Loucy (cell line): ENCODE results near the gene SH3PXD2B.

ENCODE experiments used
- H2AFZ ChIP-seq: fragments of 200-600 bp; sonication (generic); 2 replicates; pipeline ENCODE4 v1.6.0; 2016; ENCODE audit warnings: antibody characterized with exemption, mild to moderate bottlenecking, low read length, moderate library complexity
- H3F3A ChIP-seq: fragments of 200-600 bp; 2 replicates; pipeline ENCODE4 v1.6.0; 2016; ENCODE audit warnings: antibody characterized with exemption, low read depth, mild to moderate bottlenecking
- H3K27me3 ChIP-seq: fragments of 200-600 bp; sonication (generic); 2 replicates; pipeline ENCODE4 v1.6.1; 2014; ENCODE audit warnings: low read length, mild to moderate bottlenecking; ENCODE audit not compliant: insufficient read depth, poor library complexity, severe bottlenecking
- H3K36me3 ChIP-seq: fragments of 200-600 bp; sonication (generic); 2 replicates; pipeline ENCODE4 v1.6.1; 2016; ENCODE audit warnings: low read length; ENCODE audit not compliant: insufficient read depth
- H3K4me1 ChIP-seq: fragments of 200-600 bp; sonication (generic); 2 replicates; pipeline ENCODE4 v1.5.1; 2014; ENCODE audit warnings: low read length, mild to moderate bottlenecking; ENCODE audit not compliant: insufficient read depth, poor library complexity, severe bottlenecking
- H3K4me2 ChIP-seq: fragments of 200-600 bp; sonication (generic); 2 replicates; pipeline ENCODE4 v1.6.0; 2014; ENCODE audit warnings: antibody characterized with exemption, low read length, low read depth, mild to moderate bottlenecking; ENCODE audit not compliant: poor library complexity, severe bottlenecking
- H3K4me3 ChIP-seq: fragments of 200-600 bp; sonication (generic); 2 replicates; pipeline ENCODE4 v1.5.1; 2014; ENCODE audit warnings: low read length, mild to moderate bottlenecking, mixed read lengths; ENCODE audit not compliant: poor library complexity, severe bottlenecking
- H3K79me2 ChIP-seq: fragments of 200-600 bp; sonication (generic); 2 replicates; pipeline ENCODE4 v1.6.1; 2014; ENCODE audit warnings: low read length; ENCODE audit not compliant: insufficient read depth
- H3K9ac ChIP-seq: fragments of 200-600 bp; sonication (generic); 2 replicates; pipeline ENCODE4 v1.6.0; 2014; ENCODE audit warnings: mild to moderate bottlenecking, low read depth, low read length, moderate library complexity; ENCODE audit not compliant: poor library complexity, severe bottlenecking
- H3K9me2 ChIP-seq: fragments of 200-600 bp; sonication (generic); replicated peaks from 2 replicates; pipeline ENCODE4 v1.6.1; 2016; ENCODE audit warnings: low read depth, low read length, mixed read lengths
- H3K9me3 ChIP-seq: fragments of 200-600 bp; sonication (generic); 2 replicates; pipeline ENCODE4 v1.6.1; 2014; ENCODE audit warnings: mild to moderate bottlenecking, antibody characterized with exemption, low read length, low read depth; ENCODE audit not compliant: insufficient read depth
- H4K20me1 ChIP-seq: fragments of 200-600 bp; sonication (generic); 2 replicates; pipeline ENCODE4 v1.6.0; 2014; ENCODE audit warnings: antibody characterized with exemption, low read length, mild to moderate bottlenecking; ENCODE audit not compliant: insufficient read depth, poor library complexity, severe bottlenecking
- EZH2phosphoT487 ChIP-seq: fragments of 200-600 bp; IDR thresholded peaks from 2 replicates; pipeline ENCODE4 v1.6.1; 2018; ENCODE audit warnings: antibody characterized with exemption, mild to moderate bottlenecking, moderate library complexity, borderline replicate concordance
- TF ChIP-seq, protein P1 (sequence below): fragments of 200-600 bp; sonication (generic); conservative IDR thresholded peaks from 2 replicates; pipeline ENCODE4 v1.5.1; 2014; ENCODE audit warnings: mild to moderate bottlenecking, antibody characterized with exemption, low read length

SH3PXD2B gene

DNA sequence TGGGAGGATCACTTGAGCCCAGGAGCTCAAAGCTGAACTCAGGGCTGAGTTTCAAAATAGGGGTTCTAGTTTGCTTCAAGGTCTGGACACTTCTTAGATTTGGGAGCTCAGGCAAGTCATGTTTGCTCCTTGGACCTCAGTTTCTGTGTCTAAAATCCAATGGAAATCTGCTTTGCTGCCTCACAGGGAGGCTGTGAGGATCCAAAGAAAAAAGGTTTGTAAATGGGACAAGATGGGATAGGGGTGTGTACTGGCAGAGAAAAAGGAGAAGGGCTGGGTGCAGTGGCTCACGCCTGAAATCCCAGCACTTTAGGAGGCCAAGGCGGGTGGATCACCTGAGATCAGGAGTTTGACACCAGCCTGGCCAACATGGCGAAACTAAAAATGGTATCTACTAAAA, 39.6 kb upstream of the SH3PXD2B start:
- no peaks in the 10 kb centered on the region for H3K4me1 ChIP-seq

DNA sequence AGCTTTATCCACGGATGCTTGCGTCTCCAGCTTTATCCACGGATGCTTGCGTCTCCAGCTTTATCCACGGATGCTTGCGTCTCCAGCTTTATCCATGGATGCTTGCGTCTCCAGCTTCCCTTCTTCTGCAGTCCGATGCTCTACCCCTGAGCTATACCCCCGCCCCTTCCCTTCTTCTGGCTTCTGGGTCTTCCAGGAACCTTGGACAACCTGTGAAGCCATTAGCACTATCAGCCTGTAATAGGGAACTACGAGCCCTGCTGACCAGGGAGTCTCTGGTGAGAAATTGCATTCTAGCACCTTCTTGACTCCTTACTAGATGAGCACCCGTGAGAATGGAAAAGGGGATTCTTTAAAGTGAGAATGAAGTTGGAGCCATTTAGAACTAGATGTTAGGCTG, 39.1 kb upstream of the SH3PXD2B start:
- H3K9ac ChIP-seq = no peak overlapping the region
- no peaks in the 10 kb centered on the region for H3K4me1 ChIP-seq
- H3K4me3 ChIP-seq = no peak overlapping the region
- H3F3A ChIP-seq = no peaks in the 10 kb centered on the region
- H3K9me2 ChIP-seq = no peaks in the 10 kb centered on the region
- H4K20me1 ChIP-seq = no peaks in the 10 kb centered on the region
- no peaks in the 10 kb centered on the region for H3K36me3 ChIP-seq
- H3K9me3 ChIP-seq = no peaks in the 10 kb centered on the region
- H3K4me2 ChIP-seq = no peak overlapping the region
- TF ChIP-seq EZH2phosphoT487 = no peak
- TF ChIP-seq, protein P1, sequence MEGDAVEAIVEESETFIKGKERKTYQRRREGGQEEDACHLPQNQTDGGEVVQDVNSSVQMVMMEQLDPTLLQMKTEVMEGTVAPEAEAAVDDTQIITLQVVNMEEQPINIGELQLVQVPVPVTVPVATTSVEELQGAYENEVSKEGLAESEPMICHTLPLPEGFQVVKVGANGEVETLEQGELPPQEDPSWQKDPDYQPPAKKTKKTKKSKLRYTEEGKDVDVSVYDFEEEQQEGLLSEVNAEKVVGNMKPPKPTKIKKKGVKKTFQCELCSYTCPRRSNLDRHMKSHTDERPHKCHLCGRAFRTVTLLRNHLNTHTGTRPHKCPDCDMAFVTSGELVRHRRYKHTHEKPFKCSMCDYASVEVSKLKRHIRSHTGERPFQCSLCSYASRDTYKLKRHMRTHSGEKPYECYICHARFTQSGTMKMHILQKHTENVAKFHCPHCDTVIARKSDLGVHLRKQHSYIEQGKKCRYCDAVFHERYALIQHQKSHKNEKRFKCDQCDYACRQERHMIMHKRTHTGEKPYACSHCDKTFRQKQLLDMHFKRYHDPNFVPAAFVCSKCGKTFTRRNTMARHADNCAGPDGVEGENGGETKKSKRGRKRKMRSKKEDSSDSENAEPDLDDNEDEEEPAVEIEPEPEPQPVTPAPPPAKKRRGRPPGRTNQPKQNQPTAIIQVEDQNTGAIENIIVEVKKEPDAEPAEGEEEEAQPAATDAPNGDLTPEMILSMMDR = no peak
- H2AFZ ChIP-seq = no peak overlapping the region
- H3K79me2 ChIP-seq = no peaks in the 10 kb centered on the region
- no peaks in the 10 kb centered on the region for H3K27me3 ChIP-seq

More for the DNA sequence above, 39.6 kb upstream of the SH3PXD2B start:
- no peaks in the 10 kb centered on the region for H3K79me2 ChIP-seq
- no peaks in the 10 kb centered on the region for H4K20me1 ChIP-seq
- TF ChIP-seq, protein P1 = no peak
- no peak for TF ChIP-seq EZH2phosphoT487
- no peaks in the 10 kb centered on the region for H3K9me2 ChIP-seq
- H3K27me3 ChIP-seq = no peaks in the 10 kb centered on the region
- H3K4me2 ChIP-seq = no peak overlapping the region
- no peak overlapping the region for H3K4me3 ChIP-seq
- H2AFZ ChIP-seq = no peak overlapping the region
- no peak overlapping the region for H3K9ac ChIP-seq
- H3K36me3 ChIP-seq = no peaks in the 10 kb centered on the region
- no peaks in the 10 kb centered on the region for H3K9me3 ChIP-seq
- no peaks in the 10 kb centered on the region for H3F3A ChIP-seq

DNA sequence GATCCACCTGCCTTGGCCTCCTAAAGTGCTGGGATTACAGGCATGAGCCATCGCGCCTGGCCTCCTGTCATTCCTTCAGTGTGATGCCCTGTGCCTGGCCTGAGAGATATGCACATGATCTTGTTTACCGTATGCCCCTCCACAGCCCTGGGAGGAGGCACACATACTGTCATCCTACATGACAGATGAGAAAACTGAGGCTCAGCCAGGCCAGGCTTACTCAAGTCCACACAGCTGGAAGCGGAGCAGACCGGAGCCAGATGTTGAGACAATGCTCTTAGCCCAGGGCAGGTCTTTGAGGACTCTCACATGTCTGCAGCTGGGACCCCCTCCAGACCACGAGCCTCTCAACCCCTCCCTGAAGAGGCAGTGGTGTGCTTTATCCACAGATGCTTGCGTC, 38.7 kb upstream of the SH3PXD2B start:
- no peak overlapping the region for H3K4me3 ChIP-seq
- H3K27me3 ChIP-seq = no peaks in the 10 kb centered on the region
- H3K79me2 ChIP-seq = no peaks in the 10 kb centered on the region
- no peaks in the 10 kb centered on the region for H3F3A ChIP-seq
- no peak overlapping the region for H3K4me2 ChIP-seq
- H3K9me2 ChIP-seq = no peaks in the 10 kb centered on the region
- no peaks in the 10 kb centered on the region for H4K20me1 ChIP-seq
- H3K36me3 ChIP-seq = no peaks in the 10 kb centered on the region
- no peaks in the 10 kb centered on the region for H3K4me1 ChIP-seq
- no peaks in the 10 kb centered on the region for H3K9me3 ChIP-seq
- no peak overlapping the region for H2AFZ ChIP-seq
- H3K9ac ChIP-seq = no peak overlapping the region
- no peak for TF ChIP-seq EZH2phosphoT487
- TF ChIP-seq, protein P1 = no peak
